Coronary artery (tissue), 2 donors: ENCODE data around the gene KIAA1958.

ENCODE experiments used
- DNase-seq: peaks from one replicate; pipeline ENCODE4 v3.0.0-alpha.2; 2017; ENCODE audit warnings: low spot score
- H3K27ac ChIP-seq, 2 donors: fragments of 200-600 bp; sonication (generic); one replicate each; pipeline ENCODE4 v1.5.1; 2016 to 2019
- H3K4me3 ChIP-seq: fragments of 200-600 bp; sonication (generic); 2 replicates; pipeline ENCODE4 v1.5.1; 2016; ENCODE audit warnings: mild to moderate bottlenecking, moderate library complexity
- CTCF ChIP-seq: fragments of 200-600 bp; sonication (generic); IDR thresholded peaks from one replicate; pipeline ENCODE4 v1.5.1; 2019; ENCODE audit warnings: antibody characterized with exemption

KIAA1958 gene

GRCh38 chr9:112617371-112617770, 130.7 kb downstream of the KIAA1958 start:
- no peak for TF ChIP-seq CTCF
- no peak for DNase-seq
- no peak overlapping the region for H3K27ac ChIP-seq
- no peak overlapping the region for H3K4me3 ChIP-seq

GRCh38 chr9:112618385-112619009, 131.9 kb downstream of the KIAA1958 start:
- no peak for TF ChIP-seq CTCF
- Histone ChIP-seq H3K4me3 (no peak overlapping the region), H3K27ac (no peak overlapping the region)
- no peak for DNase-seq

GRCh38 chr9:112620388-112620787, 133.8 kb downstream of the KIAA1958 start:
- Histone ChIP-seq H3K4me3 (no peak overlapping the region), H3K27ac (no peak overlapping the region)
- TF ChIP-seq CTCF, result no peak
- no peak for DNase-seq

GRCh38 chr9:112621018-112621655, 134.5 kb downstream of the KIAA1958 start:
- Histone ChIP-seq H3K4me3 (no peak overlapping the region), H3K27ac (no peak overlapping the region)
- no peak for DNase-seq
- TF ChIP-seq CTCF, result no peak

GRCh38 chr9:112623198-112623597, 136.6 kb downstream of the KIAA1958 start:
- TF ChIP-seq CTCF, result no peak
- H3K4me3 ChIP-seq, result no peak overlapping the region
- no peak overlapping the region for H3K27ac ChIP-seq
- no peak for DNase-seq

- no peak for DNase-seq
- TF ChIP-seq CTCF, result no peak
- no peak overlapping the region for H3K4me3 ChIP-seq
- no peak overlapping the region for H3K27ac ChIP-seq
Observed at GRCh38 chr9:112624711-112625707, 138.4 kb downstream of the KIAA1958 start.
